Measurements from ENCODE around the gene HMGN5. TPM values are rescaled to one million over a fixed set of nuclear protein-coding genes. Genes with fewer than 3 reads are reported as not detected.

HMGN5 gene
- total RNA-seq, 2 donors from 2014 or later, result 1.2 to 3.6 TPM

- no peak for TF ChIP-seq CTCF (IDR thresholded peaks at IDR 0.05)
- Histone ChIP-seq H3K9me3 (no peaks in the 10 kb centered on the region), H3K27me3 (no peaks in the 10 kb centered on the region), H3K4me1 (no peaks in the 10 kb centered on the region), H3K4me3 (no peak overlapping the region), H3K36me3 (no peaks in the 10 kb centered on the region), H3K27ac (no peak overlapping the region)
- DNase-seq (ENCODE audit: low spot score), result no peak
These were observed 6.5 kb downstream of the HMGN5 start for GRCh38 chrX:81195259-81195658.

GRCh38 chrX:81174286-81174685 lies 27.4 kb downstream of the HMGN5 start:
- peak in 1 of 2 donors; percentile 51 for TF ChIP-seq CTCF (IDR thresholded peaks at IDR 0.05)
- Histone ChIP-seq H3K4me1 (no peaks in the 10 kb centered on the region), H3K36me3 (no peaks in the 10 kb centered on the region), H3K27ac (no peak overlapping the region), H3K4me3 (no peak overlapping the region), H3K27me3 (no peaks in the 10 kb centered on the region), H3K9me3 (no peaks in the 10 kb centered on the region)
- no peak for DNase-seq (ENCODE audit: low spot score)

GRCh38 chrX:81168391-81168790 lies 33.3 kb downstream of the HMGN5 start:
- no peaks in the 10 kb centered on the region for H3K4me1 ChIP-seq
- no peaks in the 10 kb centered on the region for H3K9me3 ChIP-seq
- no peaks in the 10 kb centered on the region for H3K36me3 ChIP-seq
- DNase-seq (ENCODE audit: low spot score), result no peak
- H3K27ac ChIP-seq, result no peak overlapping the region
- H3K27me3 ChIP-seq, result no peaks in the 10 kb centered on the region
- TF ChIP-seq CTCF (IDR thresholded peaks at IDR 0.05), result no peak
- no peak overlapping the region for H3K4me3 ChIP-seq

- no peaks in the 10 kb centered on the region for H3K27me3 ChIP-seq
- no peak for TF ChIP-seq CTCF (IDR thresholded peaks at IDR 0.05)
- H3K27ac ChIP-seq, result peak overlapping the region; percentile 49 to 54
- no peaks in the 10 kb centered on the region for H3K4me1 ChIP-seq
- H3K4me3 ChIP-seq, result peak overlapping the region; percentile 30 to 51
- H3K36me3 ChIP-seq, result no peaks in the 10 kb centered on the region
- no peaks in the 10 kb centered on the region for H3K9me3 ChIP-seq
- DNase-seq (ENCODE audit: low spot score), result peak; percentile 93
These were observed 80.0 kb downstream of the HMGN5 start for GRCh38 chrX:81121513-81122363.

- DNase-seq (ENCODE audit: low spot score), result no peak
These were observed 80.8 kb downstream of the HMGN5 start for GRCh38 chrX:81120936-81121371.

More at GRCh38 chrX:81120936-81121371, 80.8 kb downstream of the HMGN5 start:
- Histone ChIP-seq H3K9me3 (no peaks in the 10 kb centered on the region), H3K4me3 (peak overlapping the region; percentile 30 to 51), H3K36me3 (no peaks in the 10 kb centered on the region), H3K27ac (peak overlapping the region; percentile 49 to 54), H3K4me1 (no peaks in the 10 kb centered on the region), H3K27me3 (no peaks in the 10 kb centered on the region)
- peak in 1 of 2 donors; percentile 69 for TF ChIP-seq CTCF (IDR thresholded peaks at IDR 0.05)
